Fibroblast of villous mesenchyme (primary cell): ENCODE data around the gene DNAJC25. TPM values are rescaled to one million over a fixed set of nuclear protein-coding genes. Genes with fewer than 3 reads are reported as not detected.
A peak's percentile ranks its signal among the peaks of the same experiment; 100 is the strongest.

ENCODE experiments used
- DNase-seq: peaks from one replicate; pipeline ENCODE4 v3.0.0-alpha.2; 2010; ENCODE audit warnings: low read depth
- H3K4me3 ChIP-seq: 2 replicates; pipeline ENCODE4 v1.5.1; 2011; ENCODE audit warnings: low read depth, mild to moderate bottlenecking, low read length
- CTCF ChIP-seq: IDR thresholded peaks from 2 replicates; pipeline ENCODE4 v1.5.1; 2012; ENCODE audit warnings: low read depth, mild to moderate bottlenecking, low read length; ENCODE audit not compliant: insufficient read depth
- total RNA-seq: library from RNA; depleted of rRNA; stranded (reverse); fragments of >200 nt; gene quantifications from 2 replicates; pipeline ENCODE4 v1.2.3, GENCODE V29; 2012

Gene DNAJC25
- total RNA-seq, 1 donor: 9.9 TPM

- no peak for DNase-seq
- no peak for TF ChIP-seq CTCF
- H3K4me3 ChIP-seq: no peak overlapping the region
Measured at GRCh38 chr9:111679199-111679598, 48.1 kb downstream of the DNAJC25 start.

- no peak for DNase-seq
- H3K4me3 ChIP-seq: no peak overlapping the region
Measured at GRCh38 chr9:111683392-111683791, 52.3 kb downstream of the DNAJC25 start.

GRCh38 chr9:111691672-111692329 is 60.7 kb downstream of the DNAJC25 start:
- H3K4me3 ChIP-seq: no peak overlapping the region
- peak; percentile 49 for DNase-seq
- peak; percentile 43 for TF ChIP-seq CTCF

More at GRCh38 chr9:111683392-111683791, 52.3 kb downstream of the DNAJC25 start:
- TF ChIP-seq CTCF: no peak

- H3K4me3 ChIP-seq: no peak overlapping the region
- no peak for TF ChIP-seq CTCF
Measured at GRCh38 chr9:111696796-111697195, 65.7 kb downstream of the DNAJC25 start.

GRCh38 chr9:111700776-111701175 is 69.6 kb downstream of the DNAJC25 start:
- TF ChIP-seq CTCF: no peak
- H3K4me3 ChIP-seq: no peak overlapping the region
- peak; percentile 29 for DNase-seq

More at GRCh38 chr9:111696796-111697195, 65.7 kb downstream of the DNAJC25 start:
- no peak for DNase-seq

Other genes with a start within 250 kb of the DNAJC25 start
- 99.3 and 114 TPM in 2 replicates for gene ECPAS, start 147.0 kb upstream of the DNAJC25 start, total RNA-seq
- 2.6 and 5.6 TPM in 2 replicates for gene ZNF483, start 106.2 kb upstream of the DNAJC25 start, total RNA-seq
- 85.4 and 116 TPM in 2 replicates for gene PTGR1, start 31.7 kb upstream of the DNAJC25 start, total RNA-seq
- gene GNG10, start 30.3 kb downstream of the DNAJC25 start, total RNA-seq: 82.8 and 108 TPM in 2 replicates
- gene SHOC1, start 163.6 kb downstream of the DNAJC25 start, total RNA-seq: under 0.01 TPM in 1 of 2 replicates, not detected in the other